Measurements from ENCODE around the gene SHFL.

The SHFL gene

DNA sequence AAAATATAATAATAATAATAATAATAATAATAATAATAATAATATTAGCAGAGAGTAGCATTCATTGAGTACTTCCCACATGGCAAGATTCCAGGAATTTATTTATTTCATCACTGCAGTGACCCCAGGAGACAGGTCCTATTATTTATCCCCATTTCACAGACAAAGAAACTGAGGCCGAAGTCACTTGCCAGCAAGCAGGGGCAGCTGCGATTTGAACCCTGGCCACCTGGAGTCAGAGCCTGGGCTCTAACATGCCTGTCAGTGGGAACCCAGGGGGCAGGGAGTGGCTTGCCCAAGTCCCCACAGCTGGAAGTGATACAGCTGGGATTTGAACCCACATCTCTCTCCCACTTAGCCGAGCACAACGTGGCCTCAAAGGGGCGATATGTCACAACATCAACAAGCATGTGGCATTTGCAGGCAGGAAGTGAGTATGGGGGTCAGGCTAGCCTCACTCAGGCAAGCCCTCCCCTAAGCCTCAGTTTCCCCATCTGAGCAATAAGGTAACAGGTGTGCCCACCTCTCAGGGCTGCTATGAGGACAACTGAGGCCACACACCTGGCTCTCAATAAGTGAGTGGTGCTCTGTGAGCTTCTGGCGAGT lies 2.9 kb downstream of the SHFL start:
- no peak for DNase-seq

DNA sequence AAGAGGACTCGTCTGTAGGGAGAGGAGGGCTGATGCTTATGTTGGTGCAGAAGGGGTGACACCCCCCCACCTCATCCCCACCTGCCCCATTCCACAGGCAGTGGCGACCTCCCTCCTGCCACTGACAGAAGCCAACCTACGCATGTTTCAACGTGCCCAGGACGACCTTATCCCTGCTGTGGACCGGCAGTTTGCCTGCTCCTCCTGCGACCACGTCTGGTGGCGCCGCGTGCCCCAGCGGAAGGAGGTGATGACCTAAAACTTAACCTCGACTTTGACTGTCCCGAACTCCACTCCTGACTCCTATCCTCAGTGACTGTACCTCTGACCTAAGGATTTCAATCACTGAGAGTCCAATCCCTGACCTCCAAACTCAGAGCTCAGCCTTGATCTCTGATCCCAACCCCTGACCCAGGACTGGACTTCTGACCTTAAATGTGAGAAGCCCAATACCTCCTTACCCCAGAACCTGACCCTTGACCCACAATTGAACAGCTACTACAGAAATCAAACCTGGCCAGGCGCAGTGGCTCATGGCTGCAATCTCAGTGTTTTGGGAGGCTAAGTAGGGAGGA lies 3.8 kb downstream of the SHFL start:
- no peak for DNase-seq

GRCh38 chr19:10091370-10091687 lies 5.2 kb downstream of the SHFL start:
- no peak for DNase-seq

DNA sequence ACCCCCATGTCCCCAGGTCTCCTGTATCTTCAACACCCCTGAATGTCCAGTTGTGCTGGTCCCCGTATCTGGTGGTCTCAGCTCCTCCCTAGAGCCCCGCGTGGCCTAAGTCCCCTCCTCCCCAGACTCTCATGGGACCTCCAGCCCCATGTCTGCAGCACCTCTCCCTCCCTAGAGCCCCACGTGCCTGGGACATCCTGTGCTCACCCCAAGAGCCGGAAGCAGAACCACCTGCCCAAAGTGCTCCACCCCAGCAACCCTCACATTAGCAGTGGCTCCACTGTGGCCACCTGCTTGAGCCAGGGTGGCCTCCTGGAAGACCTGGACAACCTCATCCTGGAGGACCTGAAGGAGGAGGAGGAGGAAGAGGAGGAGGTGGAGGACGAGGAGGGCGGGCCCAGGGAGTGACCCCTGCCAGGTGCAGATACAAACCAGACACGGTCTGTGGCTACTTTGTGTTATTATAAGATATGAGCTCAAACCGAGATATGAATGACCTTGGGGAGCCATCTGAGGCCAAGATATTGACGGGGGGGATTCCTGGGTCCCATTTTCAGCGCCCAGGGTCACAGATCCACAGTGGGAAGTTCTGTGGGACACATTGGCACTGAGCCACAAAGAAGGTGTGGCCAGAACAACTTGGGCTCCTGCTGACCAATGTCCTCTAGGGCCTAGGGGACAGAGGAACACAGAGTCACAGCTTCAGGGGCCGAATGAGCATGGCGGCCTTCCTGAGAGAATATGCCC lies 6.0 kb downstream of the SHFL start:
- no peak for DNase-seq

- no peak for DNase-seq
Observed at GRCh38 chr19:10092648-10093294, 6.7 kb downstream of the SHFL start.

- DNase-seq = no peak
Observed at GRCh38 chr19:10093295-10094186, 7.4 kb downstream of the SHFL start.

DNA sequence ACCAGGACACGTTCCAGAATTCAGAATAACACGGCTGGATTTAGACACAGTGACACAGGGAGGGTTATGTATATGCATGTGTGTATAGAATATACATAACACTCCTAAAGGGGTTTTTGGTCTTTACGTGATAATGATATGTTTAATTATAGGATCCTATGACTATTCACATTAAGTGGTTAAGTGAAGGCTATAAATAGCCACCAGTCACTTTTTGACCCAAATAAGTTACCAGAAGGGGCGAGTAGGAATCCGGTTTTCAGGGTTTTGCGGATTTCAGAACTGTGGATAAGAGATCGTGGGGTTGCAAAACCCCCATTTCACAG lies 9.5 kb downstream of the SHFL start:
- no peak for DNase-seq

DNA sequence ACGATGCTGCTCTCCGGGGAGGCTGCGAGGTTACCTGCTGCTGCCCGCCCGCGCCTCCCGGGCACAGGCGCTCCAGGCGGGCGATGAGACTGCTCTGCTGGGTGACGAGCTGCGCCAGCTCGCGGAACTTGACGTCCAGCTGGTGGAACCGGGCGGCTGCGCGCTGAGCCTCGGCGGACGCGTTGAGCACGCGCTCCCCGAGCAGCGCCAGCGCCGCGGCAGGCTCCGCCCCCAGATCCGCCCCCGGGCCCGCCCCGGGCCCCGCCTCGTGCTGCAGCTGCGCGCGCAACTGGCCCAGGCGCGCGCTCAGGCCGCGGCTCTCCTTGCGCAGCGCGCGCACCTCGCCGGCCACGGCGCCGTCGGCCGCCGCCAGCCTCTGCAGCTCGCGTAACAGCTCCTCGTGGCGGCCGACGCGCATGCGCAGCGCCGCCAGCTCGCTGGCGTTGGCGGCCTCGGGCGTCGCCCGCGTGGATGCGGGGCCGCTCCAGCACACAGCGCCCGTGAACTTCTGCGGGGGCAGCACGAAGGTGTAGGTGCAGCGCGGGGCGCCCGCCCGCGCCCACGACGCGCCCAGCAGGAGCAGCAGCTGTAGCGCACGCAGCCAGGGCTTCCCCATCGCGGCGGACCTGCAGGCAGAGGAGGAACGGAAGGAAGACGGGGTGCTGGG lies 10.0 kb downstream of the SHFL start:
- DNase-seq = peak; percentile 88

DNA sequence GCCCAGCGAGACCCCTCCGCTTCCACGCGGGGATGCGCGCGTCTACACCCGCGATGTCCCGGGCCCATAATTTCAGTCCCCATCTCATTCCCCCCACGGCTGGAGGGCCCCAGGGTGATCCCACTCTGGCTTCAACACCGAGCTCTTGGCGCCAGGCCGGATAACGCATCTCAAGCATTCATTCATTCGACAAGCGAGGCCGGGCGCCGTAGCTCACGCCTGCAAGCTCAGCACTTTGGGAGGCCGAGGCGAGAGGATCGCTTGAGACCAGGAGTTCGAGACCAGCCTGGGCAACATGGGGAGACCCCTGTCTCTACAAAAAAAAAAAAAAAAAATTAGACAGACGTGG lies 10.5 kb downstream of the SHFL start:
- no peak for DNase-seq

DNA sequence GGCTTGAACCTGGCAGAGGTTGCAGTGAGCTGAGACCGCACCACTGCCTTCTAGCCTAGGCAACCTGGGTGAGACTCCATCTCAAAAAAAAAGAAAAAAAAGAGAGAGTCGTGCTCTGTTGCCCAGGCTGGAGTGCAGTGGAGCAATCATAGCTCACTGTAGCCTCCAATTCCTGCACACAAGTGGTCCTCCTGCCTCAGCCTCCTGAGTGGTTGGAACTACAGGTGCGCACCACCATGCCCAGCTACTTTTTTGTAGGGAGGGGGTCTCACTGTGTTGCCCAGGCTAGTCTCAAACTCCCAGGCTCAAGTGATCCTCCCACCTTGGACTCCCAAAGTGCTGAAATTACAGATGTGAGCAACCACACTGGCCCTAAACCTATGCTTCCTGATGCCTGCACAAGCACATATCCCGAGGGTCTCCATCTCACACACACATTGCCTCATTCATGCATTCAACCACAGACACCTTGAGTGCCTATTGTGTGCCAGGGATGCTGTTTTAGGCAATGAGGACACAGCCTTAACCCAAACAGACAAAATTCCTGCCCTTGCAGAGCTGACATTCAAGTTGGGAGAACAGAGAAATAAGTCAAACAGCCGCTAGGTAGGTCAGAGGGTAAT lies 14.2 kb downstream of the SHFL start:
- DNase-seq = no peak

DNA sequence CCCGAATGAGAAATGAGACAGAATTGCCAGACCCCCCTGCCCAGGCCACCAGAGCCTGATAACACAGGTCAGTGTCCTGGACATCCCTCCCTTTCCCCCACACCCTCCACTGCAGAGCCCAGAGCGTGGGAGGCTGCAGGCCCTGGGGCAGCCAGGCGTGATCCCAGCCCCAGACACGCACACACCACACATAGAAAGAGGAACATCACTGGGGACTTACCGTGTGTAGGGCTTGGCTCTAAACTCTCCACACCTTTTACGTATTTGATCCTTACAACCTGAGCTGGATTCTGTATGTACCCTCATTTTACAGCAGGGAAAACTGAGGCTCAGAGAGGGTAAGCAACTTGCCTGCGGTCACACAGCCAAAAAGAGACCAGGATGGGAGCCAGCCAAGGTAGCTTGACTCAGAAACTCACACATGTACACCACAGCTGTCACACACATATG lies 16.7 kb downstream of the SHFL start:
- no peak for DNase-seq

GRCh38 chr19:10104130-10104513 lies 18.0 kb downstream of the SHFL start:
- DNase-seq = no peak

- DNase-seq = no peak
Observed at GRCh38 chr19:10104665-10105508, 18.8 kb downstream of the SHFL start.

GRCh38 chr19:10105509-10106099 lies 19.5 kb downstream of the SHFL start:
- DNase-seq = no peak

DNA sequence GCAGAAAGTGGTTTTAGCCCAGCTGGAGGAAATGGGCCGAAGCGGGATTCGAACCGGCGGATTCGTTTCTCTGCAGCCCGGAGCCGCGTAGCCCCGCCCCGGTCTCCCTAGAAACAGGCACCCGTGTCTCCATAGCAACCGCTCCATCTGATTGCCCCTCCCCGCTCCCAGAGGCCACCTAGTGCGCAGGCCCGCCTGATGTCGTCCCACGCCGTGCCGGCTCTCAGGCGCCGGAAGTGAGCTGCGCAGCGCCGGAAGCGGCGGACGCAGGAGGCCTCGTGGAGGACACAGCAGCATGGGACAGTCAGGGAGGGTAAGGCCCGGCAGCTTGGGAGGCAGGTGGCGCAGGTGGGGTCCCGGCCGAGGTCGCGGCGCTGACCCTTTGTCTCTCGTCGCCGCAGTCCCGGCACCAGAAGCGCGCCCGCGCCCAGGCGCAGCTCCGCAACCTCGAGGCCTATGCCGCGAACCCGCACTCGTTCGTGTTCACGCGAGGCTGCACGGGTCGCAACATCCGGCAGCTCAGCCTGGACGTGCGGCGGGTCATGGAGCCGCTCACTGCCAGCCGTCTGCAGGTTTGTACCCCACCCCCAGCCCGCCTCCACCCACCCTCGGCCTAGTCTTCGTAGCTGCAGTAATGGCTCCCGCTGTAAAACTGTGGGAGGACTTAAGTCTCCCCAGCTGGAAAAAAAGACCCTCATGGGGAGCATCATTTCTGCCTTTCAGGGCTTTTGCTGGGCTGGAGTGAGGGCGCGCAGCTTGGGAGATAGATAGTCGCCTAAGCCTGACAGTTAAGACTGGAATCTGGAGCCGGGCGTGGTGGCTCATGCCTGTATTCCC lies 20.2 kb downstream of the SHFL start, which contains the start of gene PPAN:
Gene PPAN (plus strand): TSS at position 263 of the 837 bp plus-strand sequence. CDS start 33 bp downstream, at position 296.
- peak; percentile 97 for DNase-seq

DNA sequence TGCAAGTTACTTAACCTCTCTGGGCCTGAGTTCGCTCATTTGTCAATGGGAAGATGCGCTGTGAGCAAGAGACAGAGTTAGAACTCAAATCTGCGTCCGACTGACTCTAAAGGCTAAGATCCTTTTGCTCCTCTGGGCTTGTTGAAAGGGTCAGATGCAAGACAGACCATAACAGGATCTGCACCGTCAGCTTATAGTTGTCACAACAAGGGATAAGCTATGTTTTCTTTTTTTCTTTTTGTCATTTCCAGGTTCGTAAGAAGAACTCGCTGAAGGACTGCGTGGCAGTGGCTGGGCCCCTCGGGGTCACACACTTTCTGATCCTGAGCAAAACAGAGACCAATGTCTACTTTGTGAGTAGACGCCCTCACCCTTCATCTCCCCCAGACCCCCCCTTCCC lies 21.1 kb downstream of the SHFL start:
- no peak for DNase-seq

DNA sequence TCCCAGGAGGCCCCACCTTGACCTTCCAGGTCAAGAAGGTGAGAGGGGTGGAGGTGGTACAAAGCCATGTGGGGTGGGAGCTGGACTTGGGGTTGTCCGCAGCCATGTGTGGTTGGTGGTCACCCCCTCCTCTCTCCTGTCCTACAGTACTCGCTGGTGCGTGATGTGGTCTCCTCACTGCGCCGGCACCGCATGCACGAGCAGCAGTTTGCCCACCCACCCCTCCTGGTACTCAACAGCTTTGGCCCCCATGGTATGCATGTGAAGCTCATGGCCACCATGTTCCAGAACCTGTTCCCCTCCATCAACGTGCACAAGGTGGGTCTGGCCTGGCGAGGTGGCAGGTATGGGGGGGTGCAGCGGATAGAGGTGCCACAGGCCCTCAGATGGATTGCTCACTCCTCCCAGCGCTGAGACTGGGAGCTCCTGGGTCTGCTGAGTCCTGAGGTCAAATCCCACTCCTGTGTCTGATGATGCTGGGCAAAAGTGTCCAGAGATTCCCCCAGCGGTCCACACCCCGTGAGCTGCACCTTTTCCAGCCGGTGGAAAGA lies 21.8 kb downstream of the SHFL start:
- DNase-seq = no peak

GRCh38 chr19:10109528-10109927 lies 23.4 kb downstream of the SHFL start:
- no peak for DNase-seq
